OCI-LY1 (cell line): ENCODE data around the gene NAP1L2.

ENCODE experiments used
- CTCF ChIP-seq: fragments of 200-600 bp; sonication (generic), shearing (Covaris generic); IDR thresholded peaks from 2 replicates; pipeline ENCODE4 v1.5.1; 2017; ENCODE audit warnings: mild to moderate bottlenecking, antibody characterized with exemption, low read length, moderate library complexity, mixed read lengths
- EZH2 ChIP-seq: fragments of 200-600 bp; sonication (generic), shearing (Covaris generic); IDR thresholded peaks from 2 replicates; pipeline ENCODE4 v1.8.0; 2017; ENCODE audit warnings: borderline replicate concordance, mixed run types, mild to moderate bottlenecking, antibody characterized with exemption, low read length, moderate library complexity, mixed read lengths

GRCh38 chrX:73182502-73183114, 32.0 kb downstream of the NAP1L2 start:
- TF ChIP-seq CTCF, result no peak
- TF ChIP-seq EZH2, result no peak
